Astrocyte of the spinal cord (primary cell): ENCODE data around the gene HSPA12B.
A peak's percentile ranks its signal among the peaks of the same experiment; 100 is the strongest.

ENCODE experiments used
- DNase-seq: peaks from one replicate; pipeline ENCODE4 v3.0.0; 2011; ENCODE audit warnings: low read depth, low spot score
- H3K4me3 ChIP-seq: 2 replicates; pipeline ENCODE4 v1.5.1; 2011; ENCODE audit warnings: low read depth, mild to moderate bottlenecking, low read length, moderate library complexity
- CTCF ChIP-seq: IDR thresholded peaks from 2 replicates; pipeline ENCODE4 v1.5.1; 2012; ENCODE audit warnings: low read depth, mild to moderate bottlenecking, low read length, inconsistent platforms
- in situ Hi-C: cut with HindIII; loops from 2 replicates; pipeline ENCODE4 v1.10.0; 2017; ENCODE audit warnings: low sequenced_read_pairs

The HSPA12B gene

GRCh38 chr20:3710703-3711483 lies 21.6 kb upstream of the HSPA12B start:
- in situ Hi-C loops: no loop called here
- TF ChIP-seq CTCF: peak; percentile 94
- peak; percentile 38 for DNase-seq
- H3K4me3 ChIP-seq: no peak overlapping the region

GRCh38 chr20:3711484-3711941 lies 21.0 kb upstream of the HSPA12B start:
- no peak overlapping the region for H3K4me3 ChIP-seq
- in situ Hi-C loops: no loop called here
- no peak for TF ChIP-seq CTCF
- no peak for DNase-seq

DNA sequence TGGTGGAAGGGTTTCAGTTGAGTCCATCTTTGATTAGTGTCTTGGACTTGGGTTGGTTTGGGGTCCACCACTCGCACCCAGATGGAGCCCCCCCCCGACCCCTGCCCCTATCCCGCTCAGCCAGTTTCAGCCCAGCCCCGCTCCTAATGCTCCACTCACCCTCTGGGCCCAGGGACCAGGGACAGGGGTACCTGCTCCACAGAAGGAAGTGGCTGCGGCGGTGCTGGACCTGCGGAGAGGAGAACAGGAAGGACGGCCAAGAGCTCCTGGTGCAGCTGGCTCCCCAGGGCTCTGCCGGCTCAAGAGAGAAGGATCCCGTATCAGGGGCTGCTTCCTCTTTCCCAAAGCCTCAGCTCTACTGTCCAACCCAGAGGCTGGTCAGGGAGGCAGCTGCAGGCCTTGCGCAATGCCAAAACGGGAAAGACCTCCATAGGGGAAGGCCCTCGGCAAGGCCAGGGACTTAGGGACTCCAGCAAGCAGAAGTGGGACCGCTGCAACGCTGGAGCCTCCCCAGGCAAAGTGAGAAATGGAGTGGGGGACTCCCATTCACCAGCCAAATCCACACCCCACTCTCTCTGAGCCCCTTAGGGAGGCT lies 20.1 kb upstream of the HSPA12B start, which contains the start of gene SIGLEC1:
SIGLEC1 (minus strand) TSS at position 322 of the 595 bp plus-strand sequence. CDS start 5,472 bp downstream, outside the sequence.
- DNase-seq: no peak
- TF ChIP-seq CTCF: no peak
- in situ Hi-C loops: no loop called here
- no peak within 1 kb of the TSS for H3K4me3 ChIP-seq

DNA sequence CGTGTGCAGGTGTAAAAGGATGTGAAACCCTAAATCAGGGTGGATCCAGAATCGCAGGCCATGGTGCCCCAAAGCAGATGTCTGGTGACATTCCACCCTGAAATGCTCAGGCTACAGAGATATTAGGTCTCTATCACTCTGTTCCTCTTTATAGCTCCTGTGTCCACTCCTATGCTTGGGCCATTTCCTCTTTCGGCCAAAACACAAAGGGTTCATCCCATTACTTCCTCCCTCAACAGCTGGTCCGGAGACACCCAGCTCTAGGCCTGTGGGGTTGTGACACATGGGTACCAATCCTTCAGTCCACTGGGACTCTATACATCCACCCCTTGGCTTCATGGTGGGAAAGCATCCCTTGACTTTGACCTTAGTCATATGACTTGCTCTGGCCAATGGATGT lies 18.4 kb upstream of the HSPA12B start:
- no peak for TF ChIP-seq CTCF
- no peak for DNase-seq
- in situ Hi-C loops: no loop called here
- H3K4me3 ChIP-seq: no peak overlapping the region

- peak; percentile 84 for TF ChIP-seq CTCF
- in situ Hi-C loops: no loop called here
- no peak overlapping the region for H3K4me3 ChIP-seq
- peak; percentile 35 for DNase-seq
Measured at GRCh38 chr20:3716195-3716834, 16.2 kb upstream of the HSPA12B start.

DNA sequence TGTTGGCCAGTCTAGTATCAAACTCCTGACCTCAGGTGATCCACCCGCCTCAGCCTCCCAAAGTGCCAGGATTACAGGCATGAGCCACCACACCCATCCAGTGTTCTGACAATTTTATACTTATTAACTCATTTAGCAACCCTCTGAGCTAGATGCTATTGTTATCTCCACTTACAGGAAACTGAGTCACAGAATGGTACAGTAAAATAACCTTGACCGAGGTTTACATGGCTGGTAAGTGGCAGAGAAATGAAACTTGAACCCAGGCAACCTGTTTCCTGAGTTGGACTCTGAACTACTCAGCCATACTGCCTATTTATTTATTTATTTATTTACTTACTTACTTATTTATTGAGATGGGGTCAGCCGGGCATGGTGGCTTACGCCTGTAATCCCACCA lies 13.4 kb upstream of the HSPA12B start:
- no peak for TF ChIP-seq CTCF

More for the DNA sequence above, 13.4 kb upstream of the HSPA12B start:
- no peak overlapping the region for H3K4me3 ChIP-seq
- in situ Hi-C loops: no loop called here
- no peak for DNase-seq
